Uterus (tissue), 4 donors: ENCODE data around the gene HAX1. TPM values are rescaled to one million over a fixed set of nuclear protein-coding genes. Genes with fewer than 3 reads are reported as not detected.

Experiments used
- DNase-seq, 2 donors: peaks; one replicate each; pipeline ENCODE4 v3.0.0-alpha.2; 2019 to 2020
- H3K27ac ChIP-seq, 2 donors: fragments of 200-600 bp; sonication (generic); 1 replicate in 1 of 2; 2 replicates in 1 of 2; pipeline ENCODE4 v1.5.1; 2016 to 2018
- H3K27me3 ChIP-seq, 2 donors: fragments of 200-600 bp; sonication (generic); one replicate each; pipeline ENCODE4 v1.5.1; 2018 to 2019; ENCODE audit warnings: control low read depth in 1 of 2
- H3K36me3 ChIP-seq, 2 donors: fragments of 200-600 bp; sonication (generic); one replicate each; pipeline ENCODE4 v1.5.1; 2019; ENCODE audit warnings: control low read depth in 1 of 2
- H3K4me1 ChIP-seq, 2 donors: fragments of 200-600 bp; sonication (generic); one replicate each; pipeline ENCODE4 v1.5.1; 2018 to 2019; ENCODE audit warnings: control low read depth in 1 of 2
- H3K4me3 ChIP-seq, 2 donors: fragments of 200-600 bp; sonication (generic); 1 replicate in 1 of 2; 2 replicates in 1 of 2; pipeline ENCODE4 v1.5.1; 2018 to 2019; ENCODE audit warnings: mild to moderate bottlenecking in 1 of 2
- H3K9me3 ChIP-seq, 2 donors: fragments of 200-600 bp; sonication (generic); one replicate each; pipeline ENCODE4 v1.5.1; 2019; ENCODE audit warnings: control low read depth in 1 of 2
- POLR2A ChIP-seq, 2 donors: fragments of 450-650 bp; IDR thresholded peaks; one replicate each; pipeline ENCODE4 v1.6.1; 2016; ENCODE audit warnings: antibody characterized with exemption in 2 of 2, mild to moderate bottlenecking in 1 of 2, moderate library complexity in 1 of 2
- intact Hi-C: fragments of 100-400 bp; cut with DNase I; formaldehyde crosslinking; loops from one replicate; pipeline ENCODE4 v1.15.1; 2023; ENCODE audit warnings: low total_unique reads
- total RNA-seq, 4 donors: library from RNA; depleted of rRNA in 3 of 4; stranded (reverse); fragments of >200 nt in 3 of 4; gene quantifications; one replicate each; pipeline versions ENCODE4 v1.1.0 to v1.2.4, GENCODE V29; 2014 to 2023
- TF ChIP-seq, protein P1 (sequence below), 4 experiments: fragments of 200-600 bp in 2 of 4; fragments of 450-650 bp in 2 of 4; sonication (generic) in 2 of 4; IDR thresholded peaks; one replicate each; pipeline ENCODE4 v1.5.1; 2016 to 2019; ENCODE audit warnings: antibody characterized with exemption in 4 of 4, mild to moderate bottlenecking in 2 of 4, moderate library complexity in 1 of 4
- donor health status: DM: yes; HTN: yes; CAD: no.

HAX1 gene
- total RNA-seq, 4 donors from 2014 or later: 50.5 to 78.8 (median 69.4) TPM

DNA sequence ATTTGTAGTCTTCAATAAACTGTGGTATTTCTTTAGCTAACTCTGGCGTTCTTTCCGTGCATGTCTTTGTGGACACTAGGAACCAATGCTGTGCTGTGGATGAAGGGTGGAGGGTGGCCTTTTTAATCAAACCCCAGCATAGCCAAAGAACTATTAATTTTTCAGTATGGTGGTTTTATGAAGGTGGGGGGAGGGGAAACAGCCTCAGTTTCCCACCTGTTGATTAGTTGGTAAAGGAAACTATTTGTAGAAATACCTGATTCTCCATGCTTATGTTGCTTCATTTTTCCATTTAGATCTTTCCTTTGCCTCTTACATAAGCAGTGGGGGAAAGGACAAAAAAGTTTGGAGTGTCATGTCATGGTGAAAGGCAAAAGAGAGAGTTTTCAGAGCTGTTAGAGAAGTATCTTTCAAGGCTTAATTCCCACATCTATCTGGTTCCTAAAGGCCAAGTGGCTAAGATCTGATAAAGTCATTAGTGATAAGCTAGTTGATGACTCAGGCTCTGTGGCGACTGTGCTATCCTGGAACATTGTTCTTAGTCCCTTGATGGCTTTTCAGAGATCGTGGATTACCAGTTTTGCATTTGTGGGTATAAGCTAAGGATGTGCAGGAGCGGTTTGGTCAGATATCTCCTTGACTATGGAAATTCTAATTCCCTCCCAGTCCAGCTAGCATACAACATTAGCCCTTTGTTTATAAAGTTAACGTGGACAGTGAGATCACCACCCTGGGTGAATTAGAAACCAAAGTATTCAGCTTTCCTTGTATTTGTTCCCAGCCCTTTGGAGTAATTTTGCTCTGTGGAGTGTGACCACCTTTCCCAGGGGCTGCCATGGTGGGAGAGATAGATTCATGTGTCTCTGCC lies 8.7 kb upstream of the HAX1 start:
- intact Hi-C loops: no loop called here
- H3K4me1 ChIP-seq: no peaks in the 10 kb centered on the region
- H3K27me3 ChIP-seq: no peaks in the 10 kb centered on the region
- no peak overlapping the region for H3K27ac ChIP-seq
- no peaks in the 10 kb centered on the region for H3K9me3 ChIP-seq
- no peak overlapping the region for H3K4me3 ChIP-seq
- no peaks in the 10 kb centered on the region for H3K36me3 ChIP-seq
- no peak for DNase-seq
- no peak for TF ChIP-seq POLR2A (IDR thresholded peaks at IDR 0.05)
- TF ChIP-seq, protein P1, sequence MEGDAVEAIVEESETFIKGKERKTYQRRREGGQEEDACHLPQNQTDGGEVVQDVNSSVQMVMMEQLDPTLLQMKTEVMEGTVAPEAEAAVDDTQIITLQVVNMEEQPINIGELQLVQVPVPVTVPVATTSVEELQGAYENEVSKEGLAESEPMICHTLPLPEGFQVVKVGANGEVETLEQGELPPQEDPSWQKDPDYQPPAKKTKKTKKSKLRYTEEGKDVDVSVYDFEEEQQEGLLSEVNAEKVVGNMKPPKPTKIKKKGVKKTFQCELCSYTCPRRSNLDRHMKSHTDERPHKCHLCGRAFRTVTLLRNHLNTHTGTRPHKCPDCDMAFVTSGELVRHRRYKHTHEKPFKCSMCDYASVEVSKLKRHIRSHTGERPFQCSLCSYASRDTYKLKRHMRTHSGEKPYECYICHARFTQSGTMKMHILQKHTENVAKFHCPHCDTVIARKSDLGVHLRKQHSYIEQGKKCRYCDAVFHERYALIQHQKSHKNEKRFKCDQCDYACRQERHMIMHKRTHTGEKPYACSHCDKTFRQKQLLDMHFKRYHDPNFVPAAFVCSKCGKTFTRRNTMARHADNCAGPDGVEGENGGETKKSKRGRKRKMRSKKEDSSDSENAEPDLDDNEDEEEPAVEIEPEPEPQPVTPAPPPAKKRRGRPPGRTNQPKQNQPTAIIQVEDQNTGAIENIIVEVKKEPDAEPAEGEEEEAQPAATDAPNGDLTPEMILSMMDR (IDR thresholded peaks at IDR 0.05): no peak

DNA sequence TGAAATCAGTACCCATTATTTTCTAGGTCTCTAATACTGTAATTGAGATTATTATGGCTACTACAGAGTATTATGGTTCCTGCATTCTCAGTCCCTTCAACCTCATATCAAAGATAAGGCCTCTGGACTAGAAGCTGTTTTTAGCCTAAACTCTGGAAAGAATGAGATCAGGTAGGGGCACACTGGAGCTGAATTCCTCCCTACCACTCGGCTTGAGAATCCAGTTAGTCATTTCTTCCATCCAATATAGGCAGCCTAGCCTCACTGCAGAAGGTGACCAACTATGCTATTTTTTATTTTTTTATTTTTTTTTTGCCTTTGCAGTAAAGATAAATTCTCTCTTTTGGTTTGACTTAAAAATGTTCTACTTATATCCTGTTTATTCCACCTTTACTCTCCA lies 8.0 kb upstream of the HAX1 start:
- intact Hi-C loops: no loop called here
- H3K4me3 ChIP-seq: no peak overlapping the region
- H3K27ac ChIP-seq: no peak overlapping the region
- no peaks in the 10 kb centered on the region for H3K36me3 ChIP-seq
- no peaks in the 10 kb centered on the region for H3K27me3 ChIP-seq
- no peak for DNase-seq
- no peaks in the 10 kb centered on the region for H3K4me1 ChIP-seq
- H3K9me3 ChIP-seq: no peaks in the 10 kb centered on the region
- TF ChIP-seq, protein P1 (IDR thresholded peaks at IDR 0.05): no peak
- no peak for TF ChIP-seq POLR2A (IDR thresholded peaks at IDR 0.05)

DNA sequence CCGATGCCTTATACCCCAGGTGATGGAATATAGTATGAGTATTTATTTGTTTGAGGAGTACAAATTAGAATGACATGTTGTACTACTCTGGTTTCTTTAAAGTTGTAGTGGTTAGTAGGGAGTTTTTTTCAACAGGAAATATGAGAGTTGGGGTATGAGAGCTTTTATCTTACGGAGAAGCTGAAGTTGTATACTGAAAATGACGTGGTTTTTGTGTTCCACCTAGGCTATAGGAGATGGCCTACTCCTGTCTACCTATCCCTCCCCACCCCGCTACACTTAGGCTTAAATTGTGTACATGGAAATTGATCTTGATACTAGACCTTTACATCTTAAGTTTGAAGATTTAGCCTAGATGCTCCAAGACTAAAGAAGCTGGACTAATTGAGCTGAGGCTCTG lies 6.8 kb upstream of the HAX1 start:
- H3K27me3 ChIP-seq: no peaks in the 10 kb centered on the region
- intact Hi-C loops: no loop called here
- H3K36me3 ChIP-seq: no peaks in the 10 kb centered on the region
- H3K4me3 ChIP-seq: no peak overlapping the region
- DNase-seq: no peak
- TF ChIP-seq POLR2A (IDR thresholded peaks at IDR 0.05): no peak
- TF ChIP-seq, protein P1 (IDR thresholded peaks at IDR 0.05): no peak
- no peaks in the 10 kb centered on the region for H3K9me3 ChIP-seq
- H3K4me1 ChIP-seq: no peaks in the 10 kb centered on the region
- no peak overlapping the region for H3K27ac ChIP-seq

DNA sequence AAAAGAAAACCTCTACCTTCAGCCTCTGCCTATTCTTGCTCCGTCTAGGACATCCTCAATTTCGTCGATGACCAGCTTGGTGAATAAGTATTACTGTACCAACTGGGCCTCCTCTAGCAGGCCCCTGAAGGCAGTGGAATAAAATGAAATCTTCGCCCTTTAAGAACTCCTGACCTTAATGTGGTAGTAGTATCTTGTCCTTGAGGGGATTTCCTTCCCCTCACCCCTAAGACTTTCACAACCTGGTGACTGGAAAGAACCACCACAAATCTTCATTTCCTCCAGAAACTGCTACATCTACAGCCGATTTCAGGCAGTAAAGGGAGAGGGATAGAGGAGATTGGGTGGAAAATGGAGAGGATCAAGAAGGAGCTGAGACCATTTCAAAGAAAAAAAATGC lies 1.6 kb upstream of the HAX1 start:
- intact Hi-C loops: no loop called here
- DNase-seq: no peak
- H3K36me3 ChIP-seq: no peaks in the 10 kb centered on the region
- TF ChIP-seq POLR2A (IDR thresholded peaks at IDR 0.05): no peak
- TF ChIP-seq, protein P1 (IDR thresholded peaks at IDR 0.05): no peak
- H3K4me1 ChIP-seq: peaks cover 0 to 7% of the 10 kb centered on the region in 2 donors
- H3K9me3 ChIP-seq: no peaks in the 10 kb centered on the region
- H3K27ac ChIP-seq: no peak overlapping the region
- no peak overlapping the region for H3K4me3 ChIP-seq
- no peaks in the 10 kb centered on the region for H3K27me3 ChIP-seq

DNA sequence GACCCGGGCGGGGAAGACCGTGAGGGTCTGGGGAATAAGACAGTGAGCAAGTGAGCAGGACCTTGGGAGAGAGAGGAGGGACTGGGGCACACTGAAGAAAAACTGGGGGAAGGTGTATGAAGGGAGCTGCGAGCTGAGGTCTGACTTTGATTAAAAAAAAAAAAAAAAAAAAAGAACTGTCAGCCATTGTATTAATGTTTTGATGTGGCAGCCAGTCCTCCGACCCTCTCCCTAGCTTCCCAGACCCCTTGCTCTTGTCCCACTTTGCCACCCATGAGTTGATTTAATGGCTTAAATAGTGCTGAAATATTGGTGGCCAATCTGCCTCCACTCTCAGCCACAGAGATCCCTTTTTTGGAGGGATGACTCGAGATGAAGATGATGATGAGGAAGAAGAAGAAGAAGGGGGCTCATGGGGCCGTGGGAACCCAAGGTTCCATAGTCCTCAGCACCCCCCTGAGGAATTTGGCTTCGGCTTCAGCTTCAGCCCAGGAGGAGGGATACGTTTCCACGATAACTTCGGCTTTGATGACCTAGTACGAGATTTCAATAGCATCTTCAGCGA lies 652 bp downstream of the HAX1 start:
- no peak for TF ChIP-seq POLR2A (IDR thresholded peaks at IDR 0.05)
- TF ChIP-seq, protein P1 (IDR thresholded peaks at IDR 0.05): no peak
- intact Hi-C loops: no loop called here
- no peaks in the 10 kb centered on the region for H3K36me3 ChIP-seq

More for the DNA sequence above, 652 bp downstream of the HAX1 start:
- Histone ChIP-seq H3K27me3 (no peaks in the 10 kb centered on the region), H3K9me3 (no peaks in the 10 kb centered on the region), H3K4me1 (peaks cover 0 to 7% of the 10 kb centered on the region in 2 donors), H3K4me3 (peak overlapping the region; percentile 76 to 81), H3K27ac (peak overlapping the region; percentile 93 to 95)
- no peak for DNase-seq
